BLaER1 treated with 17β-estradiol and CSF1 and Interleukin-3, amounts not matched to agents 10 nM and 100 nM (cell line): Measurements from ENCODE around the gene OR2H1.
"Not testable (repeated sequence)": the region's sequence is repeated elsewhere in the genome, so short reads cannot be mapped to it uniquely, and the experiment has no call there.

Experiments
- H3K27ac ChIP-seq, 11 experiments: shearing (Covaris generic); formaldehyde crosslinking; 2 replicates each; pipeline ENCODE4 v1.8.1; 2022
- H3K27me3 ChIP-seq, 11 experiments: shearing (Covaris generic); formaldehyde crosslinking; 2 replicates each; pipeline ENCODE4 v1.8.1; 2022
- H3K36me3 ChIP-seq, 11 experiments: shearing (Covaris generic); formaldehyde crosslinking; 2 replicates each; pipeline ENCODE4 v1.8.1; 2022
- H3K4me1 ChIP-seq, 10 experiments: shearing (Covaris generic); formaldehyde crosslinking; 2 replicates each; pipeline ENCODE4 v1.8.1; 2022
- H3K4me2 ChIP-seq, 11 experiments: shearing (Covaris generic); formaldehyde crosslinking; 2 replicates each; pipeline ENCODE4 v1.8.1; 2022
- H3K4me3 ChIP-seq, 10 experiments: shearing (Covaris generic); formaldehyde crosslinking; 2 replicates each; pipeline ENCODE4 v1.8.1; 2022
- H3K9ac ChIP-seq, 11 experiments: shearing (Covaris generic); formaldehyde crosslinking; 2 replicates each; pipeline ENCODE4 v1.8.1; 2022
- H3K9me3 ChIP-seq, 11 experiments: shearing (Covaris generic); formaldehyde crosslinking; replicated peaks in 1 of 11; 2 replicates each; pipeline ENCODE4 v1.8.1; 2022
- H4K20me1 ChIP-seq, 11 experiments: shearing (Covaris generic); formaldehyde crosslinking; 2 replicates each; pipeline ENCODE4 v1.8.1; 2022
- Cebpa-rat ChIP-seq, 11 experiments: shearing (Covaris generic); IDR thresholded peaks; 2 replicates each; pipeline ENCODE4 v1.8.1; 2022

The OR2H1 gene

DNA sequence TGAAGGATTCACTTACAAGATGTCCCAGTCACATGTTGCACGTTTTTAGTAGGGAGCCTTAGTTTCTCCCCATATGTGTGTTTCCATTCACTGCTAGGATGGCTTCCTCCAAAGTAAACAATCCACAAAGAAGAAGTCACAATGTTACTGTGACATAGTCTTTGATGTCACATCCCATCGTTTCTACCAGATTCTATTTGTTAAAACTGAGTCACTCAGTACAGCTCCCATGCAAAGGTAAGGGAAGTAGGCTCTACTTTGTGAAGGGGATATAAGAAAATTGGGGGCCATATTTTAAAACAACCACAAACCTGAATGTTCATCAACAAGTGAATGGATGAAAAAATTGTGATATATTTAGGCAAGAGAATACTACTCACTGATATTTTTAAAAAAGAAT lies at the start of gene OR2H1, which contains the start of gene OR11A1:
Gene OR2H1 (plus strand): TSS at position 185 of the 400 bp plus-strand sequence. CDS start 4,615 bp downstream, outside the sequence.
Gene OR11A1 (minus strand): TSS at position 101 of the 400 bp plus-strand sequence. CDS start 29,430 bp downstream, outside the sequence.
- Histone ChIP-seq H4K20me1 (no peaks in the 10 kb centered on the region), H3K36me3 (no peaks in the 10 kb centered on the region), H3K9me3 (no peaks in the 10 kb centered on the region), H3K4me1 (no peaks in the 10 kb centered on the region), H3K9ac (no peak within 1 kb of the TSS), H3K4me2 (no peak within 1 kb of the TSS), H3K27ac (no peak within 1 kb of the TSS), H3K4me3 (no peak within 1 kb of the TSS), H3K27me3 (no peaks in the 10 kb centered on the region)
- no peak for TF ChIP-seq Cebpa-rat (IDR thresholded peaks at IDR 0.05)

DNA sequence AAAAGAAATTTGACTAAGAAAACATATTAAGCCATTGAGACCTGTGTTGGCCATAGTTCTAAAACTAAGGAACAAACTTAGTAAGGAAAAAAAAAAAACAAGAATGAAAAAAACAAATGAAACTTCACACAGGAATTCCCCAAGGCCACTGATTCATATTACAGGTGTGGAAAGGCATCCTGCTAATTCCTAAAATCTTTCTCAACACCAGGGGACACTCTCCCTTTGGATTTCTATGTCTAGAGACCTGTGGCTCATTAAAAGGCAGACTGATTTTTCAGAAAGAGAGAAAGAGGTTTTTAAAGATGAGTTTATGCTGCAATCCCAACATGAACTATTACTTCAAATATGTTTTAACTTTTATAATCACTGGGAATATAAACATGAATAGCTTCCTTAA lies 42.4 kb upstream of the OR2H1 start, which contains the start of gene OR12D1:
Gene OR12D1 (plus strand): TSS at position 341 of the 400 bp plus-strand sequence.
- no peak within 1 kb of the TSS for H3K9ac ChIP-seq
- no peak for TF ChIP-seq Cebpa-rat (IDR thresholded peaks at IDR 0.05)
- H3K9me3 ChIP-seq: peaks cover 19 to 32% (median 26%) of the 10 kb centered on the region in 11 experiments
- H3K4me1 ChIP-seq: no peaks in the 10 kb centered on the region
- no peak within 1 kb of the TSS for H3K4me3 ChIP-seq
- H3K27me3 ChIP-seq: no peaks in the 10 kb centered on the region
- H4K20me1 ChIP-seq: no peaks in the 10 kb centered on the region
- no peak within 1 kb of the TSS for H3K4me2 ChIP-seq
- H3K36me3 ChIP-seq: no peaks in the 10 kb centered on the region
- H3K27ac ChIP-seq: no peak within 1 kb of the TSS

DNA sequence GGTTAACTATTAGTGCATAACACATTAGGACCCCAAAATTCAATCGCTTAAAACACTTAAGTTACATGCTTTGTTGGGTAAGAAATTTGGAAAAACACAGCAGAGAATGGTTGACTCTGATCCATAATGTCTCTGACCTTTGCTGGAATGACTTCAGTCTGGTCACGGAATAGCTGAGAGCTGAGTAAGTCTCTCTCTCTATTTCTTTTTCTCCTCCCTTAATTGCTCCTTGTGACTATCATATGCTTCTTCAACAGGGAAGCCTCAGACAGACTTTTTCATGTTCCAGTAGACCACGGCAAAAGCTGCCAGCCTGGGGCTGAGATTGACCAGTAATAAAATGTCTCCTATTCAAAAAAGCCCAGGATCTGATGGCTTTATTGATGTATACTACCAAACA lies 37.4 kb upstream of the OR2H1 start:
- Histone ChIP-seq H3K9ac (no peak overlapping the region), H3K27ac (no peak overlapping the region), H3K4me2 (no peak overlapping the region), H3K27me3 (no peaks in the 10 kb centered on the region), H3K9me3 (no peaks in the 10 kb centered on the region), H4K20me1 (no peaks in the 10 kb centered on the region), H3K4me3 (no peak overlapping the region), H3K4me1 (no peaks in the 10 kb centered on the region), H3K36me3 (no peaks in the 10 kb centered on the region)
- TF ChIP-seq Cebpa-rat (IDR thresholded peaks at IDR 0.05): no peak

DNA sequence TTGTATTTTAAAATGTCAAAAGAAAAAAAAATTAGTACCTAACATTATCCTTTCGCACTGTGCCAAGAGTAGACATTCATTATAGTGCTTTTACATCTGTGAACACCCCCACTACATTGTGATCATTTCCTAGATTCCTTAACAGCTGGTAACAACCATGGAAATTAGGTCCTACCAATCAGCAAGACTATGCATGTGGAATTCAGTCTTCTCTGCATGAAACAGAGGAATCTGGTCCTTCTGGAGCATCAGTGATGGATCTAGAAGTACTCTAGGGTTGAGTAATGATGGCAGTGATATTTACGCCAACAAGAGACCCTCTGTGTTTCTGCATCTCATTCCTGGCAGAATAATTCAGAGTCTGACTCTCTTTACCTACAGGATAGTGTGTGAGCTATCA lies 32.8 kb upstream of the OR2H1 start:
- H3K4me1 ChIP-seq: no peaks in the 10 kb centered on the region
- H3K4me2 ChIP-seq: no peak overlapping the region
- no peak overlapping the region for H3K9ac ChIP-seq
- no peaks in the 10 kb centered on the region for H3K9me3 ChIP-seq
- H4K20me1 ChIP-seq: no peaks in the 10 kb centered on the region
- no peaks in the 10 kb centered on the region for H3K36me3 ChIP-seq
- no peak overlapping the region for H3K27ac ChIP-seq
- no peak for TF ChIP-seq Cebpa-rat (IDR thresholded peaks at IDR 0.05)
- no peak overlapping the region for H3K4me3 ChIP-seq
- no peaks in the 10 kb centered on the region for H3K27me3 ChIP-seq

DNA sequence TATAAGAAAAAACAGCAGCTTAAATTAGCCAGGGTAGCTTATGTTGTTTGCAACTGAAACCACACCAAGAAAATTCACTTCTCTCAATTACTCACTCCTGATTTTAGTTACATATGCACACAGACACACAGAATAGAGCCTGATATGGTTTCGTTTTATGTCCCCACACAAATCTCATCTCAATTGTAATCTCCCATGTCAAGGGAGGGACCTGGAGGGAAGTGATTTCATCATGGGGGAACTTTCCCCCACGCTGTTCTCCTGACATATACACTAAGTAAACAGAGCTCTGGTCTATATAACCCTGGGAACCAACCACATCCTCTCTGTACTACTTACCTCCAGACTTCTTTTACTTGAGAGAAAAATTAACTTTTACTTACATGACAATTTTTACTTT lies 32.4 kb upstream of the OR2H1 start:
- Histone ChIP-seq H3K36me3 (no peaks in the 10 kb centered on the region), H3K4me3 (no peak overlapping the region), H3K4me2 (no peak overlapping the region), H3K27ac (no peak overlapping the region), H3K27me3 (no peaks in the 10 kb centered on the region), H4K20me1 (no peaks in the 10 kb centered on the region), H3K9me3 (no peaks in the 10 kb centered on the region), H3K4me1 (no peaks in the 10 kb centered on the region), H3K9ac (no peak overlapping the region)
- no peak for TF ChIP-seq Cebpa-rat (IDR thresholded peaks at IDR 0.05)

DNA sequence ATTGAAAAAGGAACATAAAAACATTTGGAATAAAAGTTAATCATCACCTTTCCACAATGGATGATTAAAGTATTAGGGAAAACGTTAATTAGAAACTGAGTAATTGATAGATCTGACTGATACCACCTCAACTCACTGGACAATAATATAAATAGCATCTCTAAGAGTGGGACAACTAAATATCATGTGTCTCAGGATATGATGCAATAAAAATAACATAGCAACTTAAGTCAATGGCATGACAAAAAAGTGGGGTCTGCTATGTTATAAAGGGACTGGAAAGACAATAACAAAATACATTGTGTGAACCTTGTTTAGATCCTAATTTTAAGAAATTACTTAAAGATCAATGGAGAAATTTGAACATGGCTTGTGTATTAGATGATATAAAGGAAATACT lies 31.9 kb upstream of the OR2H1 start:
- Histone ChIP-seq H3K4me2 (no peak overlapping the region), H3K27ac (no peak overlapping the region), H3K9me3 (no peaks in the 10 kb centered on the region), H3K4me1 (no peaks in the 10 kb centered on the region), H3K27me3 (no peaks in the 10 kb centered on the region), H4K20me1 (no peaks in the 10 kb centered on the region), H3K36me3 (no peaks in the 10 kb centered on the region), H3K4me3 (no peak overlapping the region), H3K9ac (no peak overlapping the region)
- TF ChIP-seq Cebpa-rat (IDR thresholded peaks at IDR 0.05): no peak

DNA sequence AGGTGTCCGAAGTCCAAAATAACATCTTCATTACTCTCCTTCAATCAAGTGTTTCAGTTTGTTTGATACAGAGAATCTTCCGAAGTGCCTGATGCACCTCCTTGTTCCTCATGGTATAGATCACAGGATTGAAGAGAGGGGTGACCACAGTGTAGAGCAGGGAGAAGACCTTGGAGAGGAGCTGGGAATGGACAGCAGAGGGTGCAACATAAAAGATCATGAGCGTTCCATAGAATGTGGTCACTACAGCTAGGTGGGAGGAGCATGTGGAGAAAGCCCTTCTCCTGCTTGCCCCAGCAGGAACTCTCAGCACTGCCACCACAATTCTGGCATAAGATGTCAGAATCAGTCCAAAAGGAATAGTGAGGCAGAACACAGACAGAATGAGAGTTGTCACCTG lies 30.3 kb upstream of the OR2H1 start:
- Histone ChIP-seq H3K27ac (no peak overlapping the region), H4K20me1 (no peaks in the 10 kb centered on the region), H3K27me3 (no peaks in the 10 kb centered on the region), H3K4me3 (no peak overlapping the region), H3K4me1 (no peaks in the 10 kb centered on the region), H3K9ac (no peak overlapping the region), H3K4me2 (no peak overlapping the region), H3K36me3 (no peaks in the 10 kb centered on the region), H3K9me3 (no peaks in the 10 kb centered on the region)
- no peak for TF ChIP-seq Cebpa-rat (IDR thresholded peaks at IDR 0.05)

DNA sequence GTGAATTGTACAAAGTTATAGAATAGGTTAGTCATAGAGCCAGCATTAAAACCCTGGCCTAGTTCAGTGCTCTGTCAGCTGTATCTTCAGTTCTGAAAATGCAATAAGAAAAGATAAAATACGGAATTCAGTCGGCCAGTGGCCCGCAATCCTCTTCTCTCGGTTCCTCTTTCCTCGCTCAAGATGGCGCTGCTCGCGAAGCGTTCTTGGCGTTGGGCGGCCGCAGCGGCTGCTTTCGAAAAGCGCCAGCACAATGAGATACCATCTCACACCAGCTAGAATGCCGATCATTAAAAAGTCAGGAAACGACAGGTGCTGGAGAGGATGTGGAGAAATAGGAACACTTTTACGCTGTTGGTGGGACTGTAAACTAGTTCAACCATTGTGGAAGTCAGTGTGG lies 20.2 kb upstream of the OR2H1 start:
- not testable (repeated sequence) for H3K4me1 ChIP-seq, H3K27ac ChIP-seq, H3K9me3 ChIP-seq, H3K9ac ChIP-seq, H4K20me1 ChIP-seq, H3K27me3 ChIP-seq, H3K4me2 ChIP-seq, H3K4me3 ChIP-seq, H3K36me3 ChIP-seq

DNA sequence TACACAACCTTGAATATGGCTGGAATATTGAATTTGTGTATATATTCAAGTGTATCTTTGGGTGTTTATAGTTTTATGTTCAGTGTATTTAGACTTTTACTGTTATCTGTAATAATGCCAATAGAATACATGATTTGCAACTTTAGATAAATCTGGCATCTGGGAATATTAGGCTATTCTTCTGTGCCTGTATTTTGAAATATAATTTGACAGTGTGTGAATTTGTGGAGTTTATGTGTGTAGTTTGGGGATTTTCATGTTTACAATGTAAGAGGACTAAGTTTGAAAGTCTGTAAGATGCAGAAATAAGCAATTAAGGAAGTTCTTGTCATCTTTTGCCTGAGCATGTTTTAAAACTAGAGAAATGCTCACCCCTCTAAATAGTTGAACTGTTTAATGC lies 17.9 kb upstream of the OR2H1 start, which contains the start of gene OR10C1:
Gene OR10C1 (plus strand): TSS at position 301 of the 400 bp plus-strand sequence. CDS start 710 bp downstream, outside the sequence.
- Histone ChIP-seq H3K27me3 (no peaks in the 10 kb centered on the region), H3K4me1 (no peaks in the 10 kb centered on the region), H3K4me3 (no peak within 1 kb of the TSS), H3K9ac (no peak within 1 kb of the TSS), H3K27ac (no peak within 1 kb of the TSS), H3K4me2 (no peak within 1 kb of the TSS), H3K36me3 (no peaks in the 10 kb centered on the region), H3K9me3 (peaks cover under 1 to 6% (median 4%) of the 10 kb centered on the region in 11 experiments; a peak in 16 of 22 replicates), H4K20me1 (no peaks in the 10 kb centered on the region)
- TF ChIP-seq Cebpa-rat (IDR thresholded peaks at IDR 0.05): no peak

DNA sequence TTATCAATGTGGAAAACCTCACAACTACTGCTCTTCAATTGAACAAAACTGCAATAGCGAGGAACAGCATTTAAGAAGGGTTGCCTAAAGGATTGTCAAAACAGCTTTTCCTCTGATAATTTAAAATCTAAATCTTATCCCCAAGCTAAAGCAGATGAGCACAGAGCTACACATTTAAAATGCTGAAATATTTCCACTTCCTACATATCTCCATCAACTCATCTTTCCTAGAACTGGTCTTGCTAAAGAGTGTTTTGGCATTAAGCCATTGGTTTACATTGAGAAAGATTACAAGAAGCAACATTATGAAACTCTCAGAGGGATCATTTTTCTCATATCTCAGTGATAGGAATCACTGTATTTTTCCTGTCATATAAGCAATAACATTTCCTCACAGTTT lies 14.2 kb upstream of the OR2H1 start:
- Histone ChIP-seq H3K36me3 (no peaks in the 10 kb centered on the region), H3K9ac (no peak overlapping the region), H4K20me1 (no peaks in the 10 kb centered on the region), H3K27ac (no peak overlapping the region), H3K4me1 (no peaks in the 10 kb centered on the region), H3K4me2 (no peak overlapping the region), H3K27me3 (no peaks in the 10 kb centered on the region), H3K9me3 (peaks cover 9 to 20% (median 14%) of the 10 kb centered on the region in 11 experiments; a peak in 18 of 22 replicates), H3K4me3 (no peak overlapping the region)
- no peak for TF ChIP-seq Cebpa-rat (IDR thresholded peaks at IDR 0.05)

DNA sequence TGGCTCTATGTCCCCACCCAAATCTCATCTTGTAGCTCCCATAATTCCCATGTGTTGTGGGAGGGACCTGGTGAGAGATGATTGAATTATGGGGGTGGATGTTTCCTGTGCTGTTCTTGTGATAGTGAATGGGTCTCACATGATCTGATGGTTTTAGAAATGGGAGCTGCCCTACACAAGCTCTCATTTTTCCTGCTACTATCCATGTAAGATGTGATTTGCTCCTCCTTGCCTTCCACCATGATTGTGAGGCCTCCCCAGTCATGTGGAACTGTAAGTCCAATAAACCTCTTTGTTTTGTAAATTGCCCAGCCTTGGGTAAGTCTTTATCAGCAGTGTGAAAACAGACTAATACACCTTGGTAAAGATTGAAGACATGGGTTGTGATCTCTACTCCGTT lies 12.9 kb upstream of the OR2H1 start:
- not testable (repeated sequence) for H4K20me1 ChIP-seq, H3K9ac ChIP-seq, H3K4me3 ChIP-seq, H3K4me1 ChIP-seq, H3K27ac ChIP-seq, H3K27me3 ChIP-seq, H3K36me3 ChIP-seq, H3K4me2 ChIP-seq
- peaks cover 9 to 20% (median 14%) of the 10 kb centered on the region in 11 experiments; a peak in 18 of 22 replicates for H3K9me3 ChIP-seq
